ENCODE measurements around the gene C1orf174.

GRCh38 chr1:3922851-3923250 is 22.8 kb upstream of the C1orf174 start:
- TF ChIP-seq TEAD4 (IDR thresholded peaks at IDR 0.05) (no peak), NFIC (IDR thresholded peaks at IDR 0.05) (no peak), TCF12 (IDR thresholded peaks at IDR 0.05; ENCODE audit: low read depth) (no peak), RAD21 (IDR thresholded peaks at IDR 0.05; ENCODE audit: low read depth) (no peak), REST (IDR thresholded peaks at IDR 0.05; ENCODE audit: low read depth) (no peak), EP300 (IDR thresholded peaks at IDR 0.05; ENCODE audit: borderline replicate concordance) (no peak), FOXM1 (IDR thresholded peaks at IDR 0.05; ENCODE audit: borderline replicate concordance, low read depth) (no peak), TAF1 (IDR thresholded peaks at IDR 0.05; ENCODE audit: low read depth) (no peak), CREB1 (IDR thresholded peaks at IDR 0.05; ENCODE audit: low read depth) (no peak), ZBTB7A (IDR thresholded peaks at IDR 0.05; ENCODE audit: low read depth) (no peak), CEBPB (IDR thresholded peaks at IDR 0.05) (no peak)
- TF ChIP-seq, protein P1, sequence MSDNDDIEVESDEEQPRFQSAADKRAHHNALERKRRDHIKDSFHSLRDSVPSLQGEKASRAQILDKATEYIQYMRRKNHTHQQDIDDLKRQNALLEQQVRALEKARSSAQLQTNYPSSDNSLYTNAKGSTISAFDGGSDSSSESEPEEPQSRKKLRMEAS (IDR thresholded peaks at IDR 0.05) = no peak
